HCT116 (cell line): ENCODE results near the gene LDLRAD4. TPM values are rescaled to one million over a fixed set of nuclear protein-coding genes. Genes with fewer than 3 reads are reported as not detected.

ENCODE experiments used
- ATAC-seq: fragments of 200-7000 bp; cut with Tn5 transposase; 2 replicates; pipeline ENCODE4 v1.9.1; 2020; ENCODE audit warnings: mild to moderate bottlenecking, moderate library complexity
- BruUV-seq: library from RNA; stranded (reverse); fragments of 400-500 nt; replicated peaks from 2 replicates; lab custom pipeline; 2021; lab: Mats Ljungman, UMichigan
- CTCF ChIA-PET: fragments of 300-600 bp; sonication (Branson Sonifier 250); formaldehyde crosslinking; loops from one replicate; lab custom pipeline; 2021; ENCODE audit warnings: antibody characterized with exemption; lab: Charles Lee
- POLR2A ChIA-PET: fragments of 300-600, 350-600 bp; sonication (Branson Sonifier 250); formaldehyde crosslinking; loops from one replicate; lab custom pipeline; 2021; ENCODE audit warnings: antibody characterized with exemption; lab: Charles Lee
- RAD21 ChIA-PET, 2 experiments: fragments of 300-600 bp; sonication (Branson Sonifier 250); formaldehyde crosslinking; loops; one replicate each; lab custom pipeline; 2023; ENCODE audit warnings: low total read pairs in 2 of 2; ENCODE audit not compliant: uncharacterized antibody in 2 of 2, unreplicated experiment in 2 of 2, low non-redundant PET in 1 of 2; lab: Charles Lee
- DNase-seq: peaks from one replicate; pipeline ENCODE4 v3.0.0-alpha.2; 2010; ENCODE audit warnings: low read depth, low spot score
- H2AFZ ChIP-seq: fragments of 200-600 bp; shearing (Covaris generic), sonication (generic); 2 replicates; pipeline ENCODE4 v1.6.1; 2017; ENCODE audit warnings: low read depth, mixed run types, mixed read lengths, antibody characterized with exemption, low read length; ENCODE audit not compliant: poor library complexity, severe bottlenecking
- H3K27ac ChIP-seq: 2 replicates; pipeline ENCODE4 v1.5.1; 2012; ENCODE audit warnings: low read depth, low read length
- H3K27me3 ChIP-seq: fragments of 200-600 bp; sonication (generic); 2 replicates; pipeline ENCODE4 v1.6.1; 2016; ENCODE audit warnings: mixed run types, low read length, mixed read lengths; ENCODE audit not compliant: insufficient read depth
- H3K36me3 ChIP-seq, 2 experiments: fragments of 200-500 bp in 1 of 2; fragments of 200-600 bp in 1 of 2; sonication (Bioruptor generic) in 1 of 2; sonication (generic) in 1 of 2; 2 replicates each; pipeline versions ENCODE4 v1.5.1 to v1.6.1; 2014 to 2016; ENCODE audit warnings: low read length in 2 of 2, inconsistent platforms in 1 of 2, mixed read lengths in 1 of 2, mixed run types in 1 of 2; ENCODE audit not compliant: insufficient read depth in 2 of 2, control insufficient read depth in 1 of 2
- H3K4me1 ChIP-seq, 2 experiments: fragments of 200-600 bp in 1 of 2; sonication (generic) in 1 of 2; 2 replicates each; pipeline versions ENCODE4 v1.5.1 to v1.6.1; 2012 to 2017; ENCODE audit warnings: low read length in 2 of 2, inconsistent platforms in 1 of 2, mild to moderate bottlenecking in 1 of 2, mixed read lengths in 1 of 2, mixed run types in 1 of 2, moderate library complexity in 1 of 2; ENCODE audit not compliant: insufficient read depth in 2 of 2, control insufficient read depth in 1 of 2
- H3K4me2 ChIP-seq: fragments of 200-600 bp; sonication (generic); 2 replicates; pipeline ENCODE4 v1.6.1; 2017; ENCODE audit warnings: mixed run types, low read length, mixed read lengths
- H3K4me3 ChIP-seq, 2 experiments: fragments of 200-600 bp in 1 of 2; sonication (generic) in 1 of 2; replicated peaks in 1 of 2; 2 replicates each; pipeline ENCODE4 v1.5.1; 2011 to 2016; ENCODE audit warnings: low read length in 2 of 2, control low read depth in 1 of 2, low read depth in 1 of 2, mild to moderate bottlenecking in 1 of 2, mixed read lengths in 1 of 2, mixed run types in 1 of 2
- H3K79me2 ChIP-seq: fragments of 200-600 bp; sonication (generic); 2 replicates; pipeline ENCODE4 v1.6.1; 2017; ENCODE audit warnings: mild to moderate bottlenecking, mixed run types, low read length, moderate library complexity, mixed read lengths; ENCODE audit not compliant: insufficient read depth
- H3K9ac ChIP-seq: fragments of 200-600 bp; sonication (generic); 2 replicates; pipeline ENCODE4 v1.6.1; 2016; ENCODE audit warnings: low read length, mixed read lengths
- H3K9me2 ChIP-seq: fragments of 200-600 bp; sonication (generic), shearing (Covaris generic); 2 replicates; pipeline ENCODE4 v1.6.1; 2017; ENCODE audit warnings: mixed run types, mild to moderate bottlenecking, moderate library complexity; ENCODE audit not compliant: insufficient read depth
- H3K9me3 ChIP-seq, 2 experiments: fragments of 200-500 bp in 1 of 2; fragments of 200-600 bp in 1 of 2; sonication (Bioruptor generic) in 1 of 2; sonication (generic) in 1 of 2; 2 replicates each; pipeline ENCODE4 v1.6.1; 2014 to 2017; ENCODE audit warnings: low read length in 2 of 2, mixed read lengths in 2 of 2, inconsistent platforms in 1 of 2, low read depth in 1 of 2, mild to moderate bottlenecking in 1 of 2, mixed run types in 1 of 2, moderate library complexity in 1 of 2; ENCODE audit not compliant: control insufficient read depth in 1 of 2, insufficient read depth in 1 of 2
- H4K20me1 ChIP-seq: fragments of 200-600 bp; sonication (generic), shearing (Covaris generic); 2 replicates; pipeline ENCODE4 v1.6.1; 2017; ENCODE audit warnings: mixed run types, mild to moderate bottlenecking, moderate library complexity; ENCODE audit not compliant: insufficient read depth
- EZH2phosphoT487 ChIP-seq: fragments of 200-600 bp; IDR thresholded peaks from 2 replicates; pipeline ENCODE4 v1.6.1; 2018; ENCODE audit warnings: antibody characterized with exemption, borderline replicate concordance
- FOSL1 ChIP-seq: IDR thresholded peaks from 2 replicates; pipeline ENCODE4 v1.6.1; 2012; ENCODE audit warnings: low read depth
- SIN3A ChIP-seq: IDR thresholded peaks from 2 replicates; pipeline ENCODE4 v1.6.1; 2012; ENCODE audit warnings: low read depth
- intact Hi-C: fragments of 100-400 bp; cut with micrococcal nuclease; formaldehyde crosslinking; loops from 2 replicates; pipeline ENCODE4 v1.10.0; 2022
- total RNA-seq: library from RNA; stranded (reverse); gene quantifications from one replicate; pipeline ENCODE4 v1.2.1, GENCODE V29; 2021; ENCODE audit not compliant: unreplicated experiment
- TF ChIP-seq, protein P1 (sequence below): IDR thresholded peaks from 2 replicates; pipeline ENCODE4 v1.6.1; 2012; ENCODE audit warnings: low read depth
- TF ChIP-seq, protein P2 (sequence below): IDR thresholded peaks from 2 replicates; pipeline ENCODE4 v1.6.1; 2012
- TF ChIP-seq, protein P3 (sequence below): IDR thresholded peaks from 2 replicates; pipeline ENCODE4 v1.6.1; 2012

Gene LDLRAD4
- total RNA-seq, 1 experiment from 2014 or later = 1.2 TPM

DNA sequence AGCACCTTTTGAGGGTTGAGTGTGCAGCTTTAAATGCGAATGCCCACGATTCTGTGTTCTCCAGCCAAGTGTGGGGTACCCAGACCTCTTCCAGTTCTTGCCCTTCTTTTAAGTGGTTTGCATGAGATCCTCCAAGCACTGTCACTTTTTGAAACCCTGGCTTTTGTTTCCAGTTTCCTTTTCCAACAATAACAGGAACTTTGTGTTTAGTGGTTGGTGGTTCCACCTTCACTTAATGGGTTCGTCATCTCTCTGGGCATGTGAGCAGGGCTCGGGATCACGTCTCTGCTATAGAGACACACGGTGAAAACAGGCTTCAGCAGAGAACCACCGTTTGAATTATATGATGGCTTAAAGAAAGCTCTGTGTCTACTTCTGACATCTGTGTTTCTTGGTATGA is 197.6 kb downstream of the LDLRAD4 start (continued):
- TF ChIP-seq, protein P1, sequence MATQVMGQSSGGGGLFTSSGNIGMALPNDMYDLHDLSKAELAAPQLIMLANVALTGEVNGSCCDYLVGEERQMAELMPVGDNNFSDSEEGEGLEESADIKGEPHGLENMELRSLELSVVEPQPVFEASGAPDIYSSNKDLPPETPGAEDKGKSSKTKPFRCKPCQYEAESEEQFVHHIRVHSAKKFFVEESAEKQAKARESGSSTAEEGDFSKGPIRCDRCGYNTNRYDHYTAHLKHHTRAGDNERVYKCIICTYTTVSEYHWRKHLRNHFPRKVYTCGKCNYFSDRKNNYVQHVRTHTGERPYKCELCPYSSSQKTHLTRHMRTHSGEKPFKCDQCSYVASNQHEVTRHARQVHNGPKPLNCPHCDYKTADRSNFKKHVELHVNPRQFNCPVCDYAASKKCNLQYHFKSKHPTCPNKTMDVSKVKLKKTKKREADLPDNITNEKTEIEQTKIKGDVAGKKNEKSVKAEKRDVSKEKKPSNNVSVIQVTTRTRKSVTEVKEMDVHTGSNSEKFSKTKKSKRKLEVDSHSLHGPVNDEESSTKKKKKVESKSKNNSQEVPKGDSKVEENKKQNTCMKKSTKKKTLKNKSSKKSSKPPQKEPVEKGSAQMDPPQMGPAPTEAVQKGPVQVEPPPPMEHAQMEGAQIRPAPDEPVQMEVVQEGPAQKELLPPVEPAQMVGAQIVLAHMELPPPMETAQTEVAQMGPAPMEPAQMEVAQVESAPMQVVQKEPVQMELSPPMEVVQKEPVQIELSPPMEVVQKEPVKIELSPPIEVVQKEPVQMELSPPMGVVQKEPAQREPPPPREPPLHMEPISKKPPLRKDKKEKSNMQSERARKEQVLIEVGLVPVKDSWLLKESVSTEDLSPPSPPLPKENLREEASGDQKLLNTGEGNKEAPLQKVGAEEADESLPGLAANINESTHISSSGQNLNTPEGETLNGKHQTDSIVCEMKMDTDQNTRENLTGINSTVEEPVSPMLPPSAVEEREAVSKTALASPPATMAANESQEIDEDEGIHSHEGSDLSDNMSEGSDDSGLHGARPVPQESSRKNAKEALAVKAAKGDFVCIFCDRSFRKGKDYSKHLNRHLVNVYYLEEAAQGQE = no peak
- TF ChIP-seq, protein P2, sequence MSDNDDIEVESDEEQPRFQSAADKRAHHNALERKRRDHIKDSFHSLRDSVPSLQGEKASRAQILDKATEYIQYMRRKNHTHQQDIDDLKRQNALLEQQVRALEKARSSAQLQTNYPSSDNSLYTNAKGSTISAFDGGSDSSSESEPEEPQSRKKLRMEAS = no peak
- TF ChIP-seq, all 23 proteins: peak for 0

DNA sequence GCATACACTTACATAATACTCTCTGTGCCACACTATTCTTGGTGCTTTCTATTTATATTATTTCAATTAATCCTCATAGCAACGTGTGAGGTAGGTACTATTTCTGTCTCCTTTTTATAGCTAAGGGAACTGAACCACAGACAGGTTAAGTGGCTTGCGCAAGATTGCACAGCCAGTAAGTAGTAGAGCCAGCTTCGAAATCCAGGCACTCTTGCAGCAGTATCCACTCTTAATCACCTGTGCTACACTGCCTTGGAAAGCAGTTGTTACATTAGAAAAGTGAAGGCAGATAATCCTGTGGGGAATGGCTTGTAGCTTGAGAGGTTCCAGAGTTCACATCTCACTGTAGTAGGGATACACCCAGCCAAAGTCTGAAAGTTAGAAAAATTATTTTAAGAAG is 198.3 kb downstream of the LDLRAD4 start:
- Histone ChIP-seq H4K20me1 (no peaks in the 10 kb centered on the region), H3K27me3 (no peaks in the 10 kb centered on the region), H3K9ac (no peak overlapping the region), H3K27ac (no peak overlapping the region), H3K9me2 (no peaks in the 10 kb centered on the region), H3K79me2 (no peaks in the 10 kb centered on the region), H3K4me1 (no peaks in the 10 kb centered on the region), H2AFZ (no peak overlapping the region), H3K9me3 (no peaks in the 10 kb centered on the region), H3K4me3 (no peak overlapping the region), H3K4me2 (no peak overlapping the region), H3K36me3 (no peaks in the 10 kb centered on the region)
- ChIA-PET POLR2A (no interaction called here), RAD21 (no interaction called here), CTCF (no interaction called here)
- intact Hi-C loops = loop anchor here (10.0 kb wide), 1 partner anchor 108 kb away; no protein-coding TSS in a partner anchor
- BruUV-seq = no TSS peak
- TF ChIP-seq EZH2phosphoT487 (no peak), SIN3A (no peak), FOSL1 (no peak)
- TF ChIP-seq, protein P3, sequence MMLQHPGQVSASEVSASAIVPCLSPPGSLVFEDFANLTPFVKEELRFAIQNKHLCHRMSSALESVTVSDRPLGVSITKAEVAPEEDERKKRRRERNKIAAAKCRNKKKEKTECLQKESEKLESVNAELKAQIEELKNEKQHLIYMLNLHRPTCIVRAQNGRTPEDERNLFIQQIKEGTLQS = no peak
- no peak for ATAC-seq
- no peak for DNase-seq
